Trophoblast cell (in vitro differentiated cells and primary cell): ENCODE measurements around the gene XYLT2.

Source experiments
- DNase-seq, 2 donors: peaks; one replicate each; pipeline ENCODE4 v3.0.0-alpha.2; 2016
- H2AFZ ChIP-seq: 2 replicates; pipeline ENCODE4 v1.6.1; 2013; ENCODE audit warnings: low read length, moderate library complexity, mild to moderate bottlenecking; ENCODE audit not compliant: insufficient read depth, poor library complexity
- H2AK5ac ChIP-seq: 2 replicates; pipeline ENCODE4 v1.6.1; 2013; ENCODE audit warnings: mild to moderate bottlenecking, low read length
- H2BK120ac ChIP-seq: 2 replicates; pipeline ENCODE4 v1.6.1; 2013; ENCODE audit warnings: low read length, mild to moderate bottlenecking, moderate library complexity; ENCODE audit not compliant: insufficient read depth, poor library complexity
- H2BK12ac ChIP-seq: 2 replicates; pipeline ENCODE4 v1.6.1; 2013; ENCODE audit warnings: mild to moderate bottlenecking, low read length, moderate library complexity
- H2BK5ac ChIP-seq: 2 replicates; pipeline ENCODE4 v1.6.1; 2013; ENCODE audit warnings: low read length, low read depth, moderate library complexity, mild to moderate bottlenecking; ENCODE audit not compliant: poor library complexity
- H3K14ac ChIP-seq: 2 replicates; pipeline ENCODE4 v1.6.1; 2013; ENCODE audit warnings: mild to moderate bottlenecking, low read length
- H3K18ac ChIP-seq: 2 replicates; pipeline ENCODE4 v1.6.1; 2013; ENCODE audit warnings: mild to moderate bottlenecking, low read length
- H3K23ac ChIP-seq: 2 replicates; pipeline ENCODE4 v1.6.1; 2013; ENCODE audit warnings: low read length
- H3K27ac ChIP-seq: 2 replicates; pipeline ENCODE4 v1.5.1; 2013; ENCODE audit warnings: low read depth, mild to moderate bottlenecking, inconsistent platforms, low read length, moderate library complexity
- H3K27me3 ChIP-seq: 2 replicates; pipeline ENCODE4 v1.6.1; 2013; ENCODE audit warnings: inconsistent platforms, mild to moderate bottlenecking, low read length, moderate library complexity; ENCODE audit not compliant: insufficient read depth
- H3K36me3 ChIP-seq, 2 experiments: 1 replicate in 1 of 2; 2 replicates in 1 of 2; pipeline ENCODE4 v1.6.1; 2013; ENCODE audit warnings: low read length in 2 of 2, mild to moderate bottlenecking in 2 of 2, moderate library complexity in 1 of 2; ENCODE audit not compliant: insufficient read depth in 2 of 2, control insufficient read depth in 1 of 2
- H3K4ac ChIP-seq: 2 replicates; pipeline ENCODE4 v1.6.1; 2013; ENCODE audit warnings: low read depth, mild to moderate bottlenecking, low read length, moderate library complexity
- H3K4me1 ChIP-seq, 2 experiments: 1 replicate in 1 of 2; 2 replicates in 1 of 2; pipeline ENCODE4 v1.6.1; 2013; ENCODE audit warnings: low read length in 2 of 2, mild to moderate bottlenecking in 2 of 2, moderate library complexity in 1 of 2; ENCODE audit not compliant: insufficient read depth in 2 of 2, control insufficient read depth in 1 of 2
- H3K4me2 ChIP-seq: 2 replicates; pipeline ENCODE4 v1.6.1; 2013; ENCODE audit warnings: inconsistent platforms, mild to moderate bottlenecking, low read length, moderate library complexity
- H3K4me3 ChIP-seq: 2 replicates; pipeline ENCODE4 v1.5.1; 2013; ENCODE audit warnings: mild to moderate bottlenecking, low read depth, low read length, inconsistent platforms
- H3K79me1 ChIP-seq: one replicate; pipeline ENCODE4 v1.6.1; 2013; ENCODE audit warnings: low read length
- H3K79me2 ChIP-seq: 2 replicates; pipeline ENCODE4 v1.6.1; 2013; ENCODE audit warnings: low read length, mild to moderate bottlenecking; ENCODE audit not compliant: control insufficient read depth, insufficient read depth, poor library complexity
- H3K9ac ChIP-seq: 2 replicates; pipeline ENCODE4 v1.6.1; 2013; ENCODE audit warnings: mild to moderate bottlenecking, low read length
- H3K9me3 ChIP-seq: 2 replicates; pipeline ENCODE4 v1.6.1; 2013; ENCODE audit warnings: low read depth, mild to moderate bottlenecking, control low read depth, inconsistent platforms, low read length; ENCODE audit not compliant: insufficient read depth
- H4K12ac ChIP-seq: 2 replicates; pipeline ENCODE4 v1.6.1; 2013; ENCODE audit warnings: low read depth, mild to moderate bottlenecking, low read length, moderate library complexity
- H4K8ac ChIP-seq: 2 replicates; pipeline ENCODE4 v1.6.1; 2013; ENCODE audit warnings: low read depth, mild to moderate bottlenecking, low read length, moderate library complexity
- H4K91ac ChIP-seq: one replicate; pipeline ENCODE4 v1.6.1; 2013; ENCODE audit warnings: low read depth, mild to moderate bottlenecking, low read length, moderate library complexity
- WGBS: extraction: QIAGEN DNeasy Blood & Tissue Kit; methylation state at CpG from one replicate; pipeline ENCODE4 v1.1.7; 2013; ENCODE audit warnings: missing lambda C conversion rate; ENCODE audit not compliant: insufficient read length, insufficient coverage; ENCODE audit errors: extremely low coverage; 5-methylcytosine and 5-hydroxymethylcytosine counted together

The XYLT2 gene

GRCh38 chr17:50350733-50351132, 4.8 kb downstream of the XYLT2 start:
- Histone ChIP-seq H3K23ac (no peak overlapping the region), H2AK5ac (no peak overlapping the region), H2BK5ac (no peak overlapping the region), H3K4me1 (peaks cover 9 to 10% of the 10 kb centered on the region in 2 experiments), H3K27ac (no peak overlapping the region), H3K9me3 (no peaks in the 10 kb centered on the region), H3K14ac (no peak overlapping the region), H3K36me3 (peaks cover 23 to 34% of the 10 kb centered on the region in 2 experiments), H3K4ac (no peak overlapping the region), H4K8ac (no peak overlapping the region), H3K27me3 (no peaks in the 10 kb centered on the region), H3K9ac (no peak overlapping the region), H2AFZ (no peak overlapping the region), H2BK120ac (no peak overlapping the region), H3K4me2 (no peak overlapping the region), H3K4me3 (no peak overlapping the region), H3K18ac (no peak overlapping the region), H4K91ac (no peak overlapping the region), H3K79me1 (peaks cover 10% of the 10 kb centered on the region), H3K79me2 (peaks cover 6% of the 10 kb centered on the region), H2BK12ac (no peak overlapping the region), H4K12ac (no peak overlapping the region)
- WGBS: 100% methylated on average over 1 of the region's 2 CpGs
- no peak for DNase-seq

GRCh38 chr17:50352072-50352692, 6.3 kb downstream of the XYLT2 start:
- H4K12ac ChIP-seq: no peak overlapping the region
- no peak for DNase-seq
- H2BK120ac ChIP-seq: no peak overlapping the region
- H3K79me2 ChIP-seq: no peaks in the 10 kb centered on the region
- no peak overlapping the region for H3K9ac ChIP-seq
- H3K36me3 ChIP-seq: peaks cover 38 to 48% of the 10 kb centered on the region in 2 experiments
- no peak overlapping the region for H2AK5ac ChIP-seq
- H3K4me3 ChIP-seq: no peak overlapping the region
- no CpG with 5 or more reads among the region's 6 CpGs for WGBS
- H3K14ac ChIP-seq: no peak overlapping the region
- H3K27ac ChIP-seq: no peak overlapping the region
- H2AFZ ChIP-seq: no peak overlapping the region
- no peak overlapping the region for H3K4me2 ChIP-seq
- no peak overlapping the region for H3K23ac ChIP-seq
- no peak overlapping the region for H4K8ac ChIP-seq
- peaks cover 2% of the 10 kb centered on the region for H3K9me3 ChIP-seq
- no peak overlapping the region for H3K18ac ChIP-seq
- H3K4me1 ChIP-seq: peaks cover 5% of the 10 kb centered on the region in 2 experiments
- no peak overlapping the region for H4K91ac ChIP-seq
- H3K27me3 ChIP-seq: no peaks in the 10 kb centered on the region
- H2BK12ac ChIP-seq: no peak overlapping the region
- no peaks in the 10 kb centered on the region for H3K79me1 ChIP-seq
- no peak overlapping the region for H2BK5ac ChIP-seq
- no peak overlapping the region for H3K4ac ChIP-seq

DNA sequence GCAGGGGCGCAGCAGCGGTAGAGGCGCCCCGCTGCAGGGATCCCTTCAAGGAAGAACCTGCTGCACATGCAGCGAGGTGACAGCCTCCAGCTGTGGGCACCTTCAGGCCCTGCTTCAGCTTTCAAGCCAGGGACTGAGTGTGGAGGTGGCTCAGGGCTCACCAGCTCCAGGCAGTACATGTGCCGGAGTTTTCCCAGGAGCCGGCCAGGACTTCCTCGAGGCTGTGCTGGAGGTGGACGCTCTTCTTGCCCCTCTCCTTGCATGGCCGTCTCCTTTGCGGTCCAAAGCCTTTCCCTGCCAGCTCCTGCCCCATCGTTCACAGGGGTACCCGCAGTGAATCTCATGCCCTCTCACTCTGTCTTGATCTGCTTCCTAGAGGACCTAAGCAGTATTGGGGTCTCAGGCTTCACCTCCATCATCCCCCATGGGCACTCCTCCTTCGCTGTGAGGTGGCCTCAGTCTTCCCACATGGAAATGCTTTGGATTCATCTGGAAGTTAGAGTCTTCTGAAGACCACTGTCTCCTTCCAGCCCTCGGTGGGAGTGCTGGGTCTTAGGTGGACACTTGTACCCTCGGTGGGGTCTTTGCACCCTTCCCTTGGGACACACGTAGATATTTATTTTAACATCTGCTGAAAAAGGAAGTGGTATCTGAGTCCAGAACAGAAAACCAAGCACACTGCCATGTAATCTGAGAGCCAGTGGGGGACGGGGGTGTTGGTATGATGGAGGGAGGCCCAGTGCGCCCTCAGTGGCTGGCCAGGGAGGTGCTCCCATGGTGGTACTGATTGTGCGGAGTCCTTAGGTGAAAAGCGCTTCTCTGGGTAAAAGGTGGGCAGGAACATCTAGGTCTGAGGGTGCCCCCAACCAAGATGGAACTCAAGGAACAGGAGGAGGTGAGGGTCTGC, 7.0 kb downstream of the XYLT2 start:
- no peak overlapping the region for H2AK5ac ChIP-seq

GRCh38 chr17:50353600-50354195, 7.8 kb downstream of the XYLT2 start:
- Histone ChIP-seq H3K4me3 (no peak overlapping the region), H2AFZ (no peak overlapping the region), H3K23ac (no peak overlapping the region), H2BK120ac (no peak overlapping the region), H2AK5ac (no peak overlapping the region), H3K79me2 (no peaks in the 10 kb centered on the region), H4K8ac (no peak overlapping the region), H3K27me3 (no peaks in the 10 kb centered on the region), H3K14ac (no peak overlapping the region), H3K18ac (no peak overlapping the region), H3K9me3 (peaks cover 2% of the 10 kb centered on the region), H3K4me1 (no peaks in the 10 kb centered on the region), H2BK5ac (no peak overlapping the region), H3K27ac (no peak overlapping the region), H3K9ac (no peak overlapping the region), H3K4me2 (no peak overlapping the region), H3K79me1 (no peaks in the 10 kb centered on the region), H3K36me3 (peaks cover 48 to 59% of the 10 kb centered on the region in 2 experiments), H4K12ac (no peak overlapping the region), H3K4ac (no peak overlapping the region), H2BK12ac (no peak overlapping the region), H4K91ac (no peak overlapping the region)
- no CpG with 5 or more reads among the region's 27 CpGs for WGBS
- no peak for DNase-seq

More for the DNA sequence above, 7.0 kb downstream of the XYLT2 start:
- H3K27ac ChIP-seq: no peak overlapping the region
- peaks cover 42 to 52% of the 10 kb centered on the region in 2 experiments for H3K36me3 ChIP-seq
- H3K4ac ChIP-seq: no peak overlapping the region
- no peak overlapping the region for H2BK120ac ChIP-seq
- no peaks in the 10 kb centered on the region for H3K27me3 ChIP-seq
- H3K79me2 ChIP-seq: no peaks in the 10 kb centered on the region
- no CpG with 5 or more reads among the region's 21 CpGs for WGBS
- H4K8ac ChIP-seq: no peak overlapping the region
- H4K12ac ChIP-seq: no peak overlapping the region
- H3K14ac ChIP-seq: no peak overlapping the region
- H3K18ac ChIP-seq: no peak overlapping the region
- H2BK5ac ChIP-seq: no peak overlapping the region
- no peaks in the 10 kb centered on the region for H3K4me1 ChIP-seq
- H3K4me2 ChIP-seq: no peak overlapping the region
- no peak for DNase-seq
- no peak overlapping the region for H3K9ac ChIP-seq
- peaks cover 2% of the 10 kb centered on the region for H3K9me3 ChIP-seq
- H3K23ac ChIP-seq: no peak overlapping the region
- no peak overlapping the region for H4K91ac ChIP-seq
- no peak overlapping the region for H3K4me3 ChIP-seq
- H3K79me1 ChIP-seq: no peaks in the 10 kb centered on the region
- H2BK12ac ChIP-seq: no peak overlapping the region
- H2AFZ ChIP-seq: no peak overlapping the region
